ENCODE measurements around the gene SENP7. TPM values are rescaled to one million over a fixed set of nuclear protein-coding genes. Genes with fewer than 3 reads are reported as not detected.

SENP7 gene
- total and polyA plus RNA-seq, 2 donors (not counting 1 experiment from before 2014, with no cell fraction given) = 14.7 to 50.3 TPM

DNA sequence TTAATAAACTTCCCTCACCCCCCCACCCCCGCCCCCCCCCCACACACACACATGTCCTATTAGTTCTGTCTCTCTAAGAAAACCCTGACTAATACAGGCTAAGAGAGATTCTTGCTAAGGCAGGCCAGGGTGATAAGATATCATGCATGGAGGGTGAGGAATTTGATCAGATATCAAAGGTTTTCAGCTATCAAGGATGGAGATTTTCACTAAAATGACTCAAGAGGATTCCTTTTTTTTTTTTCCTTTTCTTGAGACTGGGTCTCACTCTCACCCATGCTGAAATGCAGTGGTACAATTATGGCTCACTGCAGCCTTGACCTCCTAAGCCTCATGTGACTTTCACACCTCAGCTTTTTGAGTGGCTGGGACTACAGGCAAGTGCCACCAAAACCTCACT, 14.9 kb upstream of the SENP7 start:
- WGBS (ENCODE audit: insufficient coverage) = no CpG with 5 or more reads among the region's 1 CpG
- no peak overlapping the region for H3K4me2 ChIP-seq (replicated peaks; ENCODE audit: low read depth, low read length, poor library complexity, severe bottlenecking)
- DNase-seq (no peak), ATAC-seq (ENCODE audit: low read depth) (no peak)
- peaks cover 0 to 7% (median 0%) of the 10 kb centered on the region in 3 donors for H3K9me3 ChIP-seq (ENCODE audit: control extremely low read depth in 1 of 3, control insufficient read depth in 2 of 3, insufficient read depth in 1 of 3, low read length in 2 of 3)
- no peaks in the 10 kb centered on the region for H3K79me2 ChIP-seq (ENCODE audit: control insufficient read depth, insufficient read depth, low read length)
- no peaks in the 10 kb centered on the region for H3K9me3 Mint-ChIP-seq (ENCODE audit: insufficient read depth)
- no peaks in the 10 kb centered on the region for H3K4me1 ChIP-seq (ENCODE audit: control insufficient read depth in 2 of 2, insufficient read depth in 2 of 2, low read length in 2 of 2)
- no peaks in the 10 kb centered on the region for H3K4me1 Mint-ChIP-seq
- H3K27ac ChIP-seq (ENCODE audit: low read length in 2 of 2) = no peak overlapping the region
- H3K27ac Mint-ChIP-seq = no peak overlapping the region
- no peaks in the 10 kb centered on the region for H3K36me3 ChIP-seq (replicated peaks in 1 of 2; ENCODE audit: control extremely low read depth in 1 of 2, control insufficient read depth in 1 of 2, extremely low read depth in 1 of 2, insufficient read depth in 2 of 2, low read length in 1 of 2)
- no peaks in the 10 kb centered on the region for H3K27me3 ChIP-seq (replicated peaks in 1 of 4; ENCODE audit: control extremely low read depth in 1 of 4, control insufficient read depth in 3 of 4, insufficient read depth in 4 of 4, low read length in 3 of 4)
- intact Hi-C loops (cut with micrococcal nuclease) = no loop called here
- H3K4me3 Mint-ChIP-seq = no peak overlapping the region
- TF ChIP-seq CTCF (IDR thresholded peaks at IDR 0.05) = no peak
- no peak for TF ChIP-seq EZH2 (IDR thresholded peaks at IDR 0.05; ENCODE audit: borderline replicate concordance, insufficient read depth, low read depth, low read length, poor library complexity, severe bottlenecking)
- no peaks in the 10 kb centered on the region for H4K20me1 ChIP-seq (ENCODE audit: control insufficient read depth, insufficient read depth, low read length, poor library complexity, severe bottlenecking)
- no peak overlapping the region for H3K4me3 ChIP-seq (ENCODE audit: control extremely low read depth in 1 of 5, extremely low read depth in 1 of 5, insufficient read depth in 1 of 5, low read depth in 2 of 5, low read length in 4 of 5)
- H2AFZ ChIP-seq (ENCODE audit: insufficient read depth, low read depth, low read length, poor library complexity, severe bottlenecking) = no peak overlapping the region
- H3K9ac ChIP-seq (ENCODE audit: low read length) = no peak overlapping the region
- CTCF ChIA-PET = no interaction called here
- POLR2A ChIA-PET = no interaction called here
- H3K27me3 Mint-ChIP-seq = no peaks in the 10 kb centered on the region

- DNase-seq = no peak
- intact Hi-C loops (cut with micrococcal nuclease) = no loop called here
- Mint-ChIP-seq H3K27me3 (no peaks in the 10 kb centered on the region), H3K9me3 (ENCODE audit: insufficient read depth) (no peaks in the 10 kb centered on the region), H3K27ac (no peak overlapping the region), H3K4me3 (no peak overlapping the region), H3K4me1 (no peaks in the 10 kb centered on the region)
- no peak overlapping the region for H2AFZ ChIP-seq (ENCODE audit: insufficient read depth, low read depth, low read length, poor library complexity, severe bottlenecking)
- no peak overlapping the region for H3K4me2 ChIP-seq (replicated peaks; ENCODE audit: low read depth, low read length, poor library complexity, severe bottlenecking)
- no peak for ATAC-seq (ENCODE audit: low read depth)
- WGBS (ENCODE audit: insufficient coverage) = 97% methylated on average over 3 of the region's 4 CpGs
- no peaks in the 10 kb centered on the region for H4K20me1 ChIP-seq (ENCODE audit: control insufficient read depth, insufficient read depth, low read length, poor library complexity, severe bottlenecking)
- H3K79me2 ChIP-seq (ENCODE audit: control insufficient read depth, insufficient read depth, low read length) = no peaks in the 10 kb centered on the region
- POLR2A ChIA-PET = no interaction called here
- H3K4me1 ChIP-seq (ENCODE audit: control insufficient read depth in 2 of 2, insufficient read depth in 2 of 2, low read length in 2 of 2) = no peaks in the 10 kb centered on the region
- TF ChIP-seq EZH2 (IDR thresholded peaks at IDR 0.05; ENCODE audit: borderline replicate concordance, insufficient read depth, low read depth, low read length, poor library complexity, severe bottlenecking) = no peak
- no peak for TF ChIP-seq CTCF (IDR thresholded peaks at IDR 0.05)
- CTCF ChIA-PET = no interaction called here
- no peaks in the 10 kb centered on the region for H3K27me3 ChIP-seq (replicated peaks in 1 of 4; ENCODE audit: control extremely low read depth in 1 of 4, control insufficient read depth in 3 of 4, insufficient read depth in 4 of 4, low read length in 3 of 4)
- no peak overlapping the region for H3K9ac ChIP-seq (ENCODE audit: low read length)
- no peak overlapping the region for H3K27ac ChIP-seq (ENCODE audit: low read length in 2 of 2)
- no peak overlapping the region for H3K4me3 ChIP-seq (ENCODE audit: control extremely low read depth in 1 of 5, extremely low read depth in 1 of 5, insufficient read depth in 1 of 5, low read depth in 2 of 5, low read length in 4 of 5)
- H3K9me3 ChIP-seq (ENCODE audit: control extremely low read depth in 1 of 3, control insufficient read depth in 2 of 3, insufficient read depth in 1 of 3, low read length in 2 of 3) = peaks cover 0 to 7% (median 0%) of the 10 kb centered on the region in 3 donors
- no peaks in the 10 kb centered on the region for H3K36me3 ChIP-seq (replicated peaks in 1 of 2; ENCODE audit: control extremely low read depth in 1 of 2, control insufficient read depth in 1 of 2, extremely low read depth in 1 of 2, insufficient read depth in 2 of 2, low read length in 1 of 2)
Observed at GRCh38 chr3:101527441-101527840, 14.4 kb upstream of the SENP7 start.

Measured in B cell (primary cell).